NK-92 treated with Interleukin-12 subunit alpha and Interleukin-12 subunit beta, amount 100 ng/mL, for 24 hours (cell line): ENCODE measurements around the gene HPD.

Experiments
- DNase-seq: peaks from one replicate; lab custom pipeline; 2025; lab: John Stamatoyannopoulos, UW

The HPD gene

GRCh38 chr12:121828306-121828705 lies 30.4 kb downstream of the HPD start:
- no peak for DNase-seq

GRCh38 chr12:121827351-121828099 lies 31.1 kb downstream of the HPD start:
- no peak for DNase-seq

- DNase-seq: no peak
These were observed 32.1 kb downstream of the HPD start for GRCh38 chr12:121826318-121827150.

- DNase-seq: no peak
These were observed 33.6 kb downstream of the HPD start for GRCh38 chr12:121825041-121825523.

- DNase-seq: no peak
These were observed 34.9 kb downstream of the HPD start for GRCh38 chr12:121823727-121824115.

- no peak for DNase-seq
These were observed 35.4 kb downstream of the HPD start for GRCh38 chr12:121823101-121823726.

- no peak for DNase-seq
These were observed 36.1 kb downstream of the HPD start for GRCh38 chr12:121822393-121823100.

- DNase-seq: no peak
These were observed 38.6 kb downstream of the HPD start for GRCh38 chr12:121820056-121820455.

- no peak for DNase-seq
These were observed 39.3 kb downstream of the HPD start for GRCh38 chr12:121819212-121819949.

GRCh38 chr12:121817648-121818043 lies 41.0 kb downstream of the HPD start:
- no peak for DNase-seq

GRCh38 chr12:121816925-121817647 lies 41.6 kb downstream of the HPD start:
- no peak for DNase-seq

GRCh38 chr12:121815263-121815662 lies 43.4 kb downstream of the HPD start:
- no peak for DNase-seq

GRCh38 chr12:121814429-121815119 lies 44.1 kb downstream of the HPD start:
- no peak for DNase-seq

- no peak for DNase-seq
These were observed 44.7 kb downstream of the HPD start for GRCh38 chr12:121813951-121814350.

- DNase-seq: no peak
These were observed 45.5 kb downstream of the HPD start for GRCh38 chr12:121812921-121813896.

GRCh38 chr12:121812320-121812871 lies 46.3 kb downstream of the HPD start:
- no peak for DNase-seq

GRCh38 chr12:121811434-121812319 lies 47.0 kb downstream of the HPD start:
- DNase-seq: peak; percentile 21
